ENCODE measurements around the gene PDZD2. TPM values are rescaled to one million over a fixed set of nuclear protein-coding genes. Genes with fewer than 3 reads are reported as not detected.

Gene PDZD2
- total RNA-seq, 2 donors from 2014 or later = 10.3 to 59.5 TPM

DNA sequence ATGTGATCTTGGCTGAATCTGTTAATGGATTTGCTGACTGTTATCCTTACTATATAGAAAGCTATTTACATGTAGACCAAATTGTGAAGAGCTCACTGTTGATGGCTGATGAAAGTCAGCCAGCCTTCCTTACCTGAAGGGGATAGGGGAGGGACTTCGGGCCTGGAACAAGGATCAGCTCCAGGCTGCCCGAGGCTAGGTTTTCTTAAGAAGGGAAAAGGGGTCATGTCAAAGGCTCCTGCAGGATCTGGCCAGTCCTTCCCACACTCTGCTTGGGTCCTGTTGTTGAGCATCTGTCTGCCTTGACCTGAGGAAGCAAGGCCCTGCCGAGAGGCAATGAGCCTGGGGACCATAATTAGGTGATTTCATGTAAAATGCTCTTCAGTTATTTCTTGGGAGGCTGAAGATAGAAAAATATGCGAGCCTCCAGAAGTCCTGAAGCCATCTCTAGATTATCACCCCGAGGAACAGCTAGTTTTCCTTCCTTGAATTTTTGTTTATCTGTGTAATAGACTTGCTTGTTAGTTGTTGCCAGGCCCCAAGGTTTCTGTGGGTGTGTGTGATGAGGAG is 261.4 kb downstream of the PDZD2 start:
- DNase-seq (ENCODE audit: low spot score) = no peak
- WGBS = 84% methylated on average over 5 of the region's 5 CpGs
- intact Hi-C loops (cut with DNase I) = no loop called here
- TF ChIP-seq POLR2A (IDR thresholded peaks at IDR 0.05) (no peak), POLR2AphosphoS5 (IDR thresholded peaks at IDR 0.05) (no peak)
- TF ChIP-seq, protein P1, sequence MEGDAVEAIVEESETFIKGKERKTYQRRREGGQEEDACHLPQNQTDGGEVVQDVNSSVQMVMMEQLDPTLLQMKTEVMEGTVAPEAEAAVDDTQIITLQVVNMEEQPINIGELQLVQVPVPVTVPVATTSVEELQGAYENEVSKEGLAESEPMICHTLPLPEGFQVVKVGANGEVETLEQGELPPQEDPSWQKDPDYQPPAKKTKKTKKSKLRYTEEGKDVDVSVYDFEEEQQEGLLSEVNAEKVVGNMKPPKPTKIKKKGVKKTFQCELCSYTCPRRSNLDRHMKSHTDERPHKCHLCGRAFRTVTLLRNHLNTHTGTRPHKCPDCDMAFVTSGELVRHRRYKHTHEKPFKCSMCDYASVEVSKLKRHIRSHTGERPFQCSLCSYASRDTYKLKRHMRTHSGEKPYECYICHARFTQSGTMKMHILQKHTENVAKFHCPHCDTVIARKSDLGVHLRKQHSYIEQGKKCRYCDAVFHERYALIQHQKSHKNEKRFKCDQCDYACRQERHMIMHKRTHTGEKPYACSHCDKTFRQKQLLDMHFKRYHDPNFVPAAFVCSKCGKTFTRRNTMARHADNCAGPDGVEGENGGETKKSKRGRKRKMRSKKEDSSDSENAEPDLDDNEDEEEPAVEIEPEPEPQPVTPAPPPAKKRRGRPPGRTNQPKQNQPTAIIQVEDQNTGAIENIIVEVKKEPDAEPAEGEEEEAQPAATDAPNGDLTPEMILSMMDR (IDR thresholded peaks at IDR 0.05) = no peak
- no peaks in the 10 kb centered on the region for H3K4me1 ChIP-seq (replicated peaks)
- H3K36me3 ChIP-seq = no peaks in the 10 kb centered on the region
- no peaks in the 10 kb centered on the region for H3K27me3 ChIP-seq (replicated peaks; ENCODE audit: insufficient read depth)
- H3K4me3 ChIP-seq = no peak overlapping the region
- no peaks in the 10 kb centered on the region for H3K9me3 ChIP-seq
- H3K27ac ChIP-seq = no peak overlapping the region

DNA sequence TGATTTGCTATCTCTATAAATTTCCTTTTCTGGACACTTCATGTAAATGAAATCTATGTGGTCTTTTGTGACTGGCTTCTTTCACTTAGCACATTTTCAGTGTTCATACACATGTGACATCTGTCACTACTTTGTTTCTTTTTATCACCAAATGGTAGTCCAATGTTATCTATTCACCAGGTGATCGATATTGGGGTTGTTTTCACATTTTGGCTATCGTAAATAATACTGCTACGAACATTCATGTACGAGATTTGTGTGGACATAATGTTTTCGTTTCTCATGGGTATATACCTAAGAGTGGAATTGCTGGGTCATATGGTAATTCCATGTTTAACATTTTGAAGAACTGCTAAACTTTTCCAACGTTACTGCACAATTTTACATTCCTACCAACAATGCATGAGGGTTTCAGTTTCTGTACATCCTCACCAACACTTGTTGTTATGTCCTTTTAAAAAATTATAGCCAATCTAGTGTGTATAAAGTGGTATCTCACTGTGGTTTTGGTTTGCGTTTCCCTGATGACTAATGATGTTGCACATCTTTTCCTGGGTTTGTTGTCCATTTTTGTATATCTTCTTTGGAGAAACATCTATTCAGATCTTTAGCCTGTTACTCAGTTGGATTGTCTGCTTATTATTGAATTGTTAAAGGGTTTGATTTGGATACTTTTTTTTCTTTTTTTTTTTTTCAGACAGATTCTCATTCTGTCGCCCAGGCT is 263.0 kb downstream of the PDZD2 start:
- TF ChIP-seq, protein P1 (IDR thresholded peaks at IDR 0.05) = no peak
- TF ChIP-seq POLR2AphosphoS5 (IDR thresholded peaks at IDR 0.05) (no peak), POLR2A (IDR thresholded peaks at IDR 0.05) (no peak)
- Histone ChIP-seq H3K4me1 (replicated peaks) (no peaks in the 10 kb centered on the region), H3K4me3 (no peak overlapping the region), H3K27ac (no peak overlapping the region), H3K9me3 (no peaks in the 10 kb centered on the region), H3K27me3 (replicated peaks; ENCODE audit: insufficient read depth) (no peaks in the 10 kb centered on the region), H3K36me3 (no peaks in the 10 kb centered on the region)
- intact Hi-C loops (cut with DNase I) = no loop called here
- 78% methylated on average over 8 of the region's 8 CpGs for WGBS
- no peak for DNase-seq (ENCODE audit: low spot score)

DNA sequence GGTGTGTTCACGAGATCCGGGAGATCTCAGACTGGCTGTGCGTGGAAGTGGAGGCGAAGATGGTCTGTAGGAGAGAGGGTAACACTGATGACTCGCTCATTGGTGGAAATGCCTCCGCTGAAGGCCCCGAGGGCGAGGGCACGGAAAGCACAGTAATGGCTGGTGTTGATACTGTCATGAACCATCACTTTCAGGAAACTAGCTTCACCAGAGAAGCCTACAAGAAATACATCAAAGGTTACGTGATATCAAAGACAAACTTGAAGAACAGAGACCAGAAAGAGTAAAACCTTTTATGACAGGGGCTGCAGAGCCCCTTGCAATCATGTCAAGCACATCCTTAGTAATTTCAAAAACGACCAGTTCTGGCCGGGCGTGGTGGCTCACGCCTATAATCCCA is 269.5 kb downstream of the PDZD2 start:
- no peak for TF ChIP-seq POLR2A (IDR thresholded peaks at IDR 0.05)
- TF ChIP-seq, protein P1 (IDR thresholded peaks at IDR 0.05) = no peak
- no peak for TF ChIP-seq POLR2AphosphoS5 (IDR thresholded peaks at IDR 0.05)
- no peaks in the 10 kb centered on the region for H3K9me3 ChIP-seq
- intact Hi-C loops (cut with DNase I) = no loop called here
- H3K27me3 ChIP-seq (replicated peaks; ENCODE audit: insufficient read depth) = no peaks in the 10 kb centered on the region
- no peak overlapping the region for H3K27ac ChIP-seq
- DNase-seq (ENCODE audit: low spot score) = no peak
- 92% methylated on average over 14 of the region's 14 CpGs for WGBS
- no peaks in the 10 kb centered on the region for H3K36me3 ChIP-seq
- H3K4me1 ChIP-seq (replicated peaks) = no peaks in the 10 kb centered on the region
- no peak overlapping the region for H3K4me3 ChIP-seq

DNA sequence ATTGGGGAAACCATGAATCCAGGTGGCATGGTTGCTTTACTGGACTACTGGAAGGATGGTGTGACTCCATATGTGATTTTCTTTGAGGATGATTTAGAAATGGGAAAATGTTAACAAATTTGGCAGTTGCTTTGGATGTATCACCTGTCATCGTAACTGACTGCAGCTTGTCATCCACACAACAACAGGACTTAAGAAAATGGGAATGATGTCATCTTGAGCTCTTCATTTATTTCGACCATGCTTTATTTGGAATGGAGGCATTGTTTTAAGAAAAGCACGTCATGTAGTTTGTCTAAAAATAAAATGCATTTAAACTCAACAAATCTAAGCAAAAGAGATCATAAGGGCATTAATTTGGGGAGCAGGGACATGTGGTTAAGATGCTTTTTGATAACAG is 270.1 kb downstream of the PDZD2 start:
- Histone ChIP-seq H3K4me3 (no peak overlapping the region), H3K36me3 (no peaks in the 10 kb centered on the region), H3K4me1 (replicated peaks) (no peaks in the 10 kb centered on the region), H3K9me3 (no peaks in the 10 kb centered on the region), H3K27ac (no peak overlapping the region), H3K27me3 (replicated peaks; ENCODE audit: insufficient read depth) (no peaks in the 10 kb centered on the region)
- TF ChIP-seq POLR2A (IDR thresholded peaks at IDR 0.05) (no peak), POLR2AphosphoS5 (IDR thresholded peaks at IDR 0.05) (no peak)
- TF ChIP-seq, protein P1 (IDR thresholded peaks at IDR 0.05) = no peak
- 86% methylated on average over 3 of the region's 3 CpGs for WGBS
- intact Hi-C loops (cut with DNase I) = no loop called here
- DNase-seq (ENCODE audit: low spot score) = no peak

Measured in prostate gland (tissue), 2 donors.